KOPT-K1 (cell line): ENCODE data around the gene MAPKAPK2.
A peak's percentile ranks its signal among the peaks of the same experiment; 100 is the strongest.

Experiments
- H3K27ac ChIP-seq: fragments of 200-600 bp; sonication (generic); 2 replicates; pipeline ENCODE4 v1.5.1; 2016; ENCODE audit warnings: antibody characterized with exemption, mild to moderate bottlenecking, low read depth, low read length; ENCODE audit not compliant: poor library complexity, severe bottlenecking
- H3K36me3 ChIP-seq: fragments of 200-600 bp; sonication (generic); 2 replicates; pipeline ENCODE4 v1.5.1; 2017; ENCODE audit warnings: antibody characterized with exemption, mild to moderate bottlenecking, low read length, moderate library complexity; ENCODE audit not compliant: insufficient read depth
- H3K9me3 ChIP-seq: fragments of 200-600 bp; sonication (generic); 2 replicates; pipeline ENCODE4 v1.5.1; 2017; ENCODE audit warnings: antibody characterized with exemption, low read length, mild to moderate bottlenecking; ENCODE audit not compliant: insufficient read depth, poor library complexity, severe bottlenecking

MAPKAPK2 gene

DNA sequence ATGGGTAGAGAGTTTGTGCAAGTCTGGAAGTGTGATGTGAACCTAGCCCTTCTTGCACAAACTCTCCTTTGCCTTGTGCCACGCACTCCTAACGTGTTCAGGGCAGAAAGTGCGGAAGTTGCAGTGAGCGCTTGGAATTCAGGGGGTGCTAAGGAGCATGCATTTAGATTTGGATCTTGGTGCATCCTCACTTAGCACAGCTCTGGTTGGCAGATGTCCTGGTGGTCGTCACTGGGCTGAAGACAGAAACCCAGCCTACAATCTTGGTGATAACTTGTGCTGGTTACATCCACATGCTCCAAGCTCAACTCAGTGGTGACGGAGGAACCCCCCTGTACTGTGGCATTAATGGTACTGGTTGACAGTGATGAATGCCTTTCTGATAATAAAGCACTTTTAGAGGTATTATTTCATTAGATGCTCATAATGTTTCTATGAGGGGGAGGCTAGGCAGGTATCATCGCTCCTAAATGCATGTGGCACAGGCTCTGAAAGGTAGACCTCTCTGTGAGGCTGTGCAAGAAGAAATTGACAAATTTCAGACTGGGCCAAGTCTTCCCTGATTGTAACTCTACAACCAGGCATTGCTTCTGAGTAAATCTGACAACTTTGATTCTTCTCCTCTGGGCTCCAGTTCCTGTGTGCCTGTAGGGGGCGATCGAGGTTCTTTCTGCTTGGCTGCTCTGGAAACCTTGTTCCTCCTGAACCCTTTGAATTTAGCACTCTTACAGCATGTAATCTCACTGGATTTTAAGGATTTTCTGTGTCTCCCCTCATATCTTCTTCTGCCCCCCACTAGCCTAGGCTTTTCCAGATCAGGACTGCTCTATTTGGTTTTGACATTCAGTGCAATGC lies 40.6 kb downstream of the MAPKAPK2 start:
- Histone ChIP-seq H3K9me3 (no peaks in the 10 kb centered on the region), H3K27ac (no peak overlapping the region), H3K36me3 (peaks cover 12% of the 10 kb centered on the region)

DNA sequence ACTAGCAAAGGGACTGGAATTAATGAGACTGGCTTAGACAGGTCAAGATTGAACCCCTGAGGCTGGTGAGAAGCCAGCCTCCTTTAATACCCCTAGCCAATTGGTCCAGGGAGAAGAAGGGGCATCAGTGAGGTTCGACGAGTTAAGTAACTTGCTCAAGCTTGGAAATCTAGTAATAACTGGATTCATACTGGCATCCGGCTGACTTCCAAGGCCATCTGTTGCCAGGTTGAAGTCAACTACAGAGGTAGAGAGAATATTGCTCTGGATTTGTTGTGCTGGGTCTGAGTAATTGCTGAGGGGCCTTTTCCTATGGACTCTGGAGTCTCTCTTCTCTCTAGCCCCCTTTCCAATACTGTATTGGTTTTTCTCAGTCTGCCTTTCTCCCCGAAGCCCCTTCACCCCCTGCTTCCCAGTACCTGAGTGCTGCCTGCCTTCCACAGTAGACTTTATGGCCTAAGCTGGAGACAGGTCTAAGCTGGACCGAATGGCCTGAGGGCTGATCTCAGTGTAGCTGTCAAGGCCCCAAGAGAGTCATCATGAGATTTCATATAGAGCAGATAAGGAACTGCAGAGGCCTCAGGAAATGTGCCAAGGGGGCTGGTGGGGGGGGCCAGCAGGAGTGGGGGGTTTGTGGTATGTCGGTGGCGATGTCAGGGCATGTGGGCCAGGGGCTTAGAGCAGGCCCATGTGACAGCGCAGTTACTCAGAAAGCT lies 43.4 kb downstream of the MAPKAPK2 start:
- Histone ChIP-seq H3K36me3 (peaks cover 40% of the 10 kb centered on the region), H3K9me3 (no peaks in the 10 kb centered on the region), H3K27ac (peak overlapping the region; percentile 53)

DNA sequence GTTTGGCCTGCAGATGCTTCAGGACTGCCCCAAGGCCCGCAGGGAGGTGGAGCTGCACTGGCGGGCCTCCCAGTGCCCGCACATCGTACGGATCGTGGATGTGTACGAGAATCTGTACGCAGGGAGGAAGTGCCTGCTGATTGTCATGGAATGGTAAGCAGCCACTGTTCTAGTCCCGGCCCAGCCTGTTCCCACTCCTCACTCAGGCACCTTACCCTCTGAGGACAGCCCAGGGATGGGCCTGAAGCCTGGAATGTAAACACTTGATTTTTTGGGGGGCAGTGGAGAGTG lies 43.9 kb downstream of the MAPKAPK2 start:
- peaks cover 42% of the 10 kb centered on the region for H3K36me3 ChIP-seq
- no peaks in the 10 kb centered on the region for H3K9me3 ChIP-seq
- peak overlapping the region; percentile 53 for H3K27ac ChIP-seq

DNA sequence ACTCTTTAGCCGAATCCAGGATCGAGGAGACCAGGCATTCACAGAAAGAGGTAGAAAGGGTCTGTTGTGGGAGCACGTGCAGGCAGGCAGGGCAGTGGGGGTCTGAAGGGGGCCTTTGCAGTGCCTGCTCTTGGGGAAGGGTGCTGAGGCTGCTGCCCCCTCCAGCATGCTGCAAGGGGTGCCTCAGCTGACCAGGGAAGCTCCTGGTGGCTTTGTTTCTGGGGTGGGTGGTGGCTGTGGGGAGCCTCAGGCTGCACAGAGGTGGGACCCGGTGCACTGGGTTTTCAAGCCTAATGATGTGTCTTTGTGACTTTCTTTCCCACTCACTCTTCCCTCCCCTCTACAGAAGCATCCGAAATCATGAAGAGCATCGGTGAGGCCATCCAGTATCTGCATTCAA lies 44.3 kb downstream of the MAPKAPK2 start:
- no peaks in the 10 kb centered on the region for H3K9me3 ChIP-seq
- H3K36me3 ChIP-seq, result peaks cover 42% of the 10 kb centered on the region
- peak overlapping the region; percentile 53 for H3K27ac ChIP-seq

DNA sequence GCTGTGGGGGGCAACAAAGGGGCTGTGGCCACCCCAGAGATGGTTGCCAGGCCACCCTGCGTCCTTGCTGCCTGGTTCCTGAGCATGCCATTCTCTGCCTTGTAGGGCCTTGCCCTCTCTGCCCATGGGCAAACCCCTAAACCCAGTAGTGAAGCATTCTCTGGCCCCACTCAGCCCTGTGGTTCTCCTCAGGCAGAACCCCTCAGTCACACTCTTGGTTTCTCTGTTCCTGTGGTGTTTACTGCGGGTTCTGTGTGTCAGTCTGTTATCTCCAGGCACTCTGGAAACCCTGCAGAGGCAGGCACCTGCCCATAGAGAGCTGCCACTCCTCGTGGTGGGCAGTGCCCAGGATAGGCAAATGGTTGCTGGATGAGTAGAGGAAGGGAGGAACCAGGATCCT lies 44.8 kb downstream of the MAPKAPK2 start:
- Histone ChIP-seq H3K36me3 (peaks cover 42% of the 10 kb centered on the region), H3K9me3 (no peaks in the 10 kb centered on the region), H3K27ac (peak overlapping the region; percentile 53)

DNA sequence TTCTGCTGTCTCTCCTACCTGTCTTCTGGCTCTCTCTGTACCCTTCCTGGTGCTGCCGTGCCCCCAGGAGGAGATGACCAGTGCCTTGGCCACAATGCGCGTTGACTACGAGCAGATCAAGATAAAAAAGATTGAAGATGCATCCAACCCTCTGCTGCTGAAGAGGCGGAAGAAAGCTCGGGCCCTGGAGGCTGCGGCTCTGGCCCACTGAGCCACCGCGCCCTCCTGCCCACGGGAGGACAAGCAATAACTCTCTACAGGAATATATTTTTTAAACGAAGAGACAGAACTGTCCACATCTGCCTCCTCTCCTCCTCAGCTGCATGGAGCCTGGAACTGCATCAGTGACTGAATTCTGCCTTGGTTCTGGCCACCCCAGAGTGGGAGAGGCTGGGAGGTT lies 47.8 kb downstream of the MAPKAPK2 start:
- peaks cover 42% of the 10 kb centered on the region for H3K36me3 ChIP-seq
- no peaks in the 10 kb centered on the region for H3K9me3 ChIP-seq
- no peak overlapping the region for H3K27ac ChIP-seq

DNA sequence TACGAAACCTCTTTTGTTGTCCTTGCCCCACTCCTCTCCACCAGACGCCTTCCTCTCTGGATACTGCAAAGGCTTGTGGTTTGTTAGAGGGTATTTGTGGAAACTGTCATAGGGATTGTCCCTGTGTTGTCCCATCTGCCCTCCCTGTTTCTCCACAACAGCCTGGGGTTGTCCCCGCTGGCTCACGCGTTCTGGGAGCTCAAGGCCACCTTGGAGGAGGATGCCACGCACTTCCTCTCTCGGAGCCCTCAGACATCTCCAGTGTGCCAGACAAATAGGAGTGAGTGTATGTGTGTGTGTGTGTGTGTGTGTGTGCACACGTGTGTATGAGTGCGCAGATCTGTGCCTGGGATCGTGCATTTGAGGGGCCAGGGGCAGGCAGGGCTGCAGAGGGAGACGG lies 48.3 kb downstream of the MAPKAPK2 start:
- H3K36me3 ChIP-seq, result peaks cover 42% of the 10 kb centered on the region
- no peaks in the 10 kb centered on the region for H3K9me3 ChIP-seq
- H3K27ac ChIP-seq, result no peak overlapping the region

DNA sequence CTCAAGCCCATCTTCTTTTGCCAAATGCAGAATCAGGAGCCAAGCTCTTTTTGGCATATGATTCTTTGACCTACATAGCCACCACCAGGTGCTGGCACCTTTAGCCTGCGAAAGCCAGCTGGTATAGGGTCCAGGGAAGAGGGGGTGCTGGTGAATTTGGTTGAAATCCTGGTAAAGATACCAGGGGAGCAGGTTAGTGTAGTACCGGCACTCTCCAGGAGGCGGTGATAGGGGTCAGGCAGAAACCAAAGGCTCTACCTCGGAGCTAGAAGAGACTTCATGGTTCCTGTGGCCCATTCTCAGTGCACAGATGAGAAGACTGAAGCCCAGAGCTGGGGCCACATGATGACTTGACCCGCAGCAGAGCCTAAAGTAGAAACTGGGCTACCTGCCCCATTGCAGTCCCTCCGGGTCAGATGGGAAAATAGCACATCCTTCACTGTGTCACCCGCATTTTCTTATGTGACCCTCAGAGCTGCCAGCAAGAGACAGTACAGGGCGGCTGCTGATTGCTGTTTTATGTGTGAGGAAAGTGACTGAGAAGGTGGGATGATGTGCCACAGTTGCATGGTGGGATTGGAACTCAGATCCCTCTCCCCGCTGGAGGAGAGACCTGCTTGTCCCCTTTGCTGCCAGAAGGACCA lies 49.9 kb downstream of the MAPKAPK2 start:
- H3K27ac ChIP-seq, result peak overlapping the region; percentile 74
- peaks cover 37% of the 10 kb centered on the region for H3K36me3 ChIP-seq

DNA sequence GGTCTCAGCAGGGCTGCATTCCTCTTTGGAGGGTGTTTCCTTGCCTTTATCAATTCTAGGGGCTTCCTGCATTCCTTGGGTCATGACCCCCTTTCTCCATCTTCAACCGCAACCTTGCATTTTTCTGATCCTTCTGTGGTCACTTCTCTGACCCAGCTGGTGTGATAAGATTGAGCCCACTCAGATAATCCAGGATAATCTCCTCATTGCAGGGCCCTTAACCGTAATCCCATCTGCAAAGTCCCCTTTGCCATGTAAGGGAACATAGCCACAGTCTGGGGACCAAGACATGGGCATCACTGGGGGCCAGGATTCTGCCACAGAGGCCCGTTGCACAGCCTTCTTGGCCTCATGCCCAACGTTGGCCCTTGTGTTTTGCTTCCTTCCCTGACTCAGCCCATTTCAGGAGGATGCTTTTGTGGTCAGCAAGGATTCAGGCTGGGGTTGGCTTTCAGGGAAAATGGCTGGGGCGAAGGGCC lies 50.9 kb downstream of the MAPKAPK2 start:
- Histone ChIP-seq H3K27ac (peak overlapping the region; percentile 74), H3K9me3 (no peaks in the 10 kb centered on the region), H3K36me3 (peaks cover 27% of the 10 kb centered on the region)

More for the DNA sequence above, 49.9 kb downstream of the MAPKAPK2 start:
- no peaks in the 10 kb centered on the region for H3K9me3 ChIP-seq

DNA sequence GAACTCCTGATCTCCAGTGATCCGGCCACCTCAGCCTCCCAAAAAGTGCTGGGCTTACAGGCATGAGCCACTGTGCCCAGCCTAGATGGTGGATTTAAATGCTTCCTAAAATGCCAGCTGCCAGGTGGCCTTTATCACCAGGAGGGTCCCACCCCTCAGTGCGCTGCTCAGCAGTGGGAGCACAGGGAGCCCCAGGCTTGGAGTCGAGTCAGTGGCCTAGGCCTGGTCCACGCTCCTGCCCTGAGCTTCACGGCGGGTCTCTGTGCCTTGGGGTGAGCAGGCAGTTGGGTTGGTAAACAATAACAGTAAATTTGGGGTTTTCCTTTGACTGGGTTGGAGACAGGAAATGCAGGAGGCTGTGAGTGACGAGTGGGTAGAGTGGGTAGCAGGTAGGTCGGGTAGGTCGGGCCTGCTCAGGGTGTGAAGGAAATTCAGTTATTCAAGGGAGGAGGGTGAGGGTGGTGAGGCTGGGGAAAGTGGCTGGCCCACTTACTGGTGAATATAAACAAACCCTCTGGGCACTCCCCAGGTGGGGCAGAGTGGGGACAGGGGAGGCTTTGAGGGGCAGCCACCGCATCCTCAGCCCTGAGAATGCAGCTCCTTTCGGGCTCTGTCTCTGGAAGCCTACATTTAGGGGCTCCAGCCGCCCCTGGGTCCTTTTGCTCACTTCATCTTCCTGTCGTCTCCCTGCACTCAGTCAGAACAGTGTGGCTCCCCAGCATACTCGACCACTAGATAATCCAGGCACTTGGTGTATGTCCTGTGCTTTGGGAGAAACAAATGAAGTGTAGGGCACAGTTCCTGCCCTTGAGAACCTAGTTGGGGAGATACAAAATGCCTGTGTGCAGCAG lies 52.4 kb downstream of the MAPKAPK2 start:
- H3K9me3 ChIP-seq, result no peaks in the 10 kb centered on the region
- peaks cover 12% of the 10 kb centered on the region; the same call in 1 of the 2 replicates for H3K36me3 ChIP-seq
- H3K27ac ChIP-seq, result peak overlapping the region; percentile 74

DNA sequence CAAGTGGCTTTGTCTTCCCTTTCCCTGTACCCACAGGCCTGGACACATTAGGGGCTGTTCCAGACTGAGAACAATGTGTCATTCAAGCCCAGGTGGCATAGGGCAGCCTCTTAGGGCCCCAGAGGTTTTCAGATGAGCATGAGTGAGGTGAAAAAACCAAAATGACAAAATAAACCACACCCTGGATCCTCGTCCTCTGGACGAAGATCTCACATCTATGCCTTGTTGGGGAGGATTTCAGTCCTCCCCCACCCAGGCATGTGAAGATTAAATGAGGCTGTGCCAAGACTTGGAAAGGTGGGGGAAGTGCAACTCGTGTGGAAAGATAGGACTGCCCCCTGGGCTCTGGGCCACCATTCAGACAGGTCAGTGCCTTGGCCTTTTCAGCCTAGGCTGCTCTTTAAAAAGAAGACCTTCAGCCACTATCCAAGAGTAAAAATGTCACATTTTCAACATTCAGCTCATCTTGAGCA lies 53.1 kb downstream of the MAPKAPK2 start:
- H3K27ac ChIP-seq, result peak overlapping the region; percentile 74

DNA sequence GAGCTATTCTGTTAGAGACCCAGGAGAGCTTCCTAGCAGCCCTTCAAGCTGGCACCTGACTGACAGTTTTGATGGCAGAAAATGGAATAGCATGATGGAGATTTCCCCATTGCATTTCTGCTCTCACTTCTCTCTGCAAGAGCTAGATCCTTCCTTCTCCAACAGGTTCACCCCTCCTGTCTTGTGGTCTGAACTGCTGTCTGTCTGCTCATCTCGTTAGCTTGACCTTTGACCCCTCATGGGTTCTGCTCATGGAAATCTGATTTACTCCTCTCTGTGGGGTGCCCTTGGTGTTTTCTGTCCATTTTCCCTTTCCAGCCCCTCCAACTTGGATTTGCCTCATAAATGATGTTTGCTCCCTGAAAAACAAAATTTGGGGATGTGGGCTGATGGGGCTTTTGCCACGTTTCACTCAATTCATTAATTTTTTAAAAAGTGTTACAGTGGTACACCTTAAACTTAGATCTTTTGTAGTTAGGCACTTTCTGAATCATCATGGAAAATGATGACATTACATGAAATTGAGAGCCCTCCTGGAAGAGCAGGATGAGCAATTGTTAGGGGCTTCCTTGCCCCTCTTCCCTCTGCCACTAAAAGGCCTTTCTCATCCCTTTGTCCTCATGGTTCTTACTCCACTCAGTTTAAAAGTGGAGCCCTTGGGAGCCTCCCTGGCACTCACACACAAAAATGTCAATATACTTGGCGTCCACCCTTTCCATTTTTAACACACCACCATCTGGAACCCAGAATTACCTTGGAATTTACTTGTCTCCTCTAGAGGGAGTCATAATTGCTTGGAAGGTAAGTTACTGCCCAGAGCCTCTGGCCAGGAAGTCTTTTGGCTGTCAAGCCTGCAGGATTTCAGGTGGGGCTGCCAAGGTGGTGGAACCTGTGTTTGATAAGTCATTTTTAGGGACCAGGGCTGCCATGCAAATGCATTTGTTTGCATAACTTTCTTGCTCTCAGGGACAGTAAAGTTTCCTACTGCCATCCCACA lies 54.0 kb downstream of the MAPKAPK2 start:
- H3K36me3 ChIP-seq, result no peaks in the 10 kb centered on the region
- H3K27ac ChIP-seq, result peak overlapping the region; percentile 74
- no peaks in the 10 kb centered on the region for H3K9me3 ChIP-seq

More for the DNA sequence above, 53.1 kb downstream of the MAPKAPK2 start:
- Histone ChIP-seq H3K9me3 (no peaks in the 10 kb centered on the region), H3K36me3 (peaks cover 5% of the 10 kb centered on the region; the same call in 1 of the 2 replicates)

DNA sequence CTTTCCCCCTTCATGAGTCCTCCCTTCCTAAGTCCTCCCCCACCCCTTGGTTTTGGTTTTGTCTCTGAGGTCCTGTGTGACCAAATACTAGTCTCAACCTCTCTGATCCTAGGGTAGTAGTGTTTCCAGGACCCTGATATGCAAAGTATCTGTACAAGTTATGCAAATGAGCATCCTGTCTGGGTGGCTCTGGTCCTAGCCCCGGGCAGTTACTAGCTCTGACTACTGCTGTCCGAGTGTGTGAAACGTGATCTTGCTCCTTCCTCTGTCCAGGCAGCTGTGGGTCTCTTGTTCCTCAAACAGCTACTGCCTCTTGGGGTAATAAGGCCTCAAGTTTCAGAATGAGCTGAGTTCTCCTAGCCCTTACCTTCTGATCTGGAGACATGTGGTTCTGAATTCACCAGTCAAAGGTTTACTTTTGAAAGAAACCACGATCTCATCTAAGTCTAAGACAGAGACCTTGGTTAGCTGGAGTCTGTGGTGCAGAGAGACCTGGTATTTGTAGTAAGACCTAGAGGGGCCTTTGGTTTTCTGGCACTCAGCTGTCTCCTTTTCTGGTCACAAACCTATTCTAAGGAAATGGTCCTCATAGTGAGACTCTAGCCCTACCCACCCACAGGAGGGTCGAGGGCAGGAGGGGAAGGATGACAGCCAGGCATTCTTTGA lies 54.8 kb downstream of the MAPKAPK2 start:
- Histone ChIP-seq H3K36me3 (no peaks in the 10 kb centered on the region), H3K27ac (peak overlapping the region; percentile 74), H3K9me3 (no peaks in the 10 kb centered on the region)
